ENCODE measurements around the gene CEP112. TPM values are rescaled to one million over a fixed set of nuclear protein-coding genes. Genes with fewer than 3 reads are reported as not detected.

Gene CEP112
- total RNA-seq, 1 experiment from 2014 or later, result 9.5 TPM

GRCh38 chr17:65627891-65628643 lies 563.9 kb downstream of the CEP112 start:
- H3K27me3 ChIP-seq (ENCODE audit: control insufficient read depth, insufficient read depth, low read length), result no peaks in the 10 kb centered on the region
- POLR2A ChIA-PET, result no interaction called here
- intact Hi-C loops (cut with micrococcal nuclease; ENCODE audit: unreplicated experiment) (no loop called here), in situ Hi-C loops (cut with HindIII; ENCODE audit: low pct_unique_long_range_greater_than_20kb, low sequenced_read_pairs) (no loop called here)
- no peaks in the 10 kb centered on the region for H3K36me3 ChIP-seq (ENCODE audit: control insufficient read depth, insufficient read depth, low read length)
- no TSS peak for BruUV-seq (replicated peaks)
- H3K4me3 ChIP-seq (ENCODE audit: low read depth in 2 of 2, low read length in 2 of 2), result peak overlapping the region in 1 of 2 experiments; percentile 34; a peak in 2 of 4 replicates
- ATAC-seq (peak; percentile 84), DNase-seq (ENCODE audit: low read depth, low spot score) (peak; percentile 27)
- CTCF ChIA-PET, result no interaction called here
- H3K27ac ChIP-seq (ENCODE audit: low read length), result no peak overlapping the region
- no peaks in the 10 kb centered on the region for H3K9me3 ChIP-seq (ENCODE audit: control insufficient read depth, insufficient read depth, low read depth, low read length)
- H3K4me1 ChIP-seq (ENCODE audit: control insufficient read depth, insufficient read depth, low read length), result peaks cover 12% of the 10 kb centered on the region
- TF ChIP-seq CTCF (IDR thresholded peaks at IDR 0.05) (no peak), SIN3A (IDR thresholded peaks at IDR 0.05; ENCODE audit: borderline replicate concordance, insufficient read depth, low read depth, low read length) (no peak), REST (IDR thresholded peaks at IDR 0.05; ENCODE audit: insufficient read depth in 1 of 2, low read depth in 2 of 2, low read length in 1 of 2) (no peak), POLR2AphosphoS5 (IDR thresholded peaks at IDR 0.05; ENCODE audit: low read depth, low read length) (no peak), TCF7L2 (IDR thresholded peaks at IDR 0.05; ENCODE audit: low read depth, low read length) (no peak)

GRCh38 chr17:65627108-65627507 lies 564.8 kb downstream of the CEP112 start:
- ChIA-PET CTCF (no interaction called here), POLR2A (no interaction called here)
- Histone ChIP-seq H3K4me1 (ENCODE audit: control insufficient read depth, insufficient read depth, low read length) (peaks cover 12% of the 10 kb centered on the region), H3K36me3 (ENCODE audit: control insufficient read depth, insufficient read depth, low read length) (no peaks in the 10 kb centered on the region), H3K27me3 (ENCODE audit: control insufficient read depth, insufficient read depth, low read length) (no peaks in the 10 kb centered on the region), H3K27ac (ENCODE audit: low read length) (no peak overlapping the region), H3K4me3 (ENCODE audit: low read depth in 2 of 2, low read length in 2 of 2) (no peak overlapping the region), H3K9me3 (ENCODE audit: control insufficient read depth, insufficient read depth, low read depth, low read length) (no peaks in the 10 kb centered on the region)
- no peak for TF ChIP-seq TCF7L2 (IDR thresholded peaks at IDR 0.05; ENCODE audit: low read depth, low read length)
- no peak for TF ChIP-seq SIN3A (IDR thresholded peaks at IDR 0.05; ENCODE audit: borderline replicate concordance, insufficient read depth, low read depth, low read length)
- no peak for TF ChIP-seq REST (IDR thresholded peaks at IDR 0.05; ENCODE audit: insufficient read depth in 1 of 2, low read depth in 2 of 2, low read length in 1 of 2)
- no peak for TF ChIP-seq CTCF (IDR thresholded peaks at IDR 0.05)
- TF ChIP-seq POLR2AphosphoS5 (IDR thresholded peaks at IDR 0.05; ENCODE audit: low read depth, low read length), result no peak
- BruUV-seq (replicated peaks), result no TSS peak
- in situ Hi-C loops (cut with HindIII; ENCODE audit: low pct_unique_long_range_greater_than_20kb, low sequenced_read_pairs) (no loop called here), intact Hi-C loops (cut with micrococcal nuclease; ENCODE audit: unreplicated experiment) (no loop called here)
- no peak for DNase-seq (ENCODE audit: low read depth, low spot score)
- ATAC-seq, result no peak
